Measurements from ENCODE around the gene MCF2L. TPM values are rescaled to one million over a fixed set of nuclear protein-coding genes. Genes with fewer than 3 reads are reported as not detected.
"Not testable (repeated sequence)": the region's sequence is repeated elsewhere in the genome, so short reads cannot be mapped to it uniquely, and the experiment has no call there.

MCF2L gene
- total and polyA plus RNA-seq, 4 donors = 21.0 to 78.7 (median 35.9) TPM

- H3K9me3 ChIP-seq (ENCODE audit: control insufficient read depth in 4 of 4, insufficient read depth in 3 of 4, low read length in 3 of 4) = no peaks in the 10 kb centered on the region
- DNase-seq (peak; percentile 67 to 73 (median 68)), ATAC-seq (ENCODE audit: insufficient read depth, low FRiP score) (no peak)
- peaks cover 0 to 5% (median 0%) of the 10 kb centered on the region in 4 donors for H3K36me3 ChIP-seq (ENCODE audit: control insufficient read depth in 4 of 4, insufficient read depth in 4 of 4, low read length in 4 of 4)
- no peak overlapping the region for H3K9ac ChIP-seq (ENCODE audit: insufficient read depth in 1 of 2, low read length in 2 of 2)
- no peak overlapping the region for H3K27ac ChIP-seq (ENCODE audit: low read depth in 1 of 2, low read length in 1 of 2)
- no peak for TF ChIP-seq CTCF (IDR thresholded peaks at IDR 0.05; ENCODE audit: control extremely low read depth, extremely low read depth)
- no peak overlapping the region for H3K4me3 ChIP-seq
- H3K27me3 ChIP-seq (ENCODE audit: control insufficient read depth in 3 of 3, insufficient read depth in 3 of 3, low read length in 2 of 3) = peaks cover 0 to 10% (median 2%) of the 10 kb centered on the region in 3 donors
- WGBS, 2 donors = 78 to 88% methylated on average over 30 of the region's 30 CpGs
- peaks cover 0 to 6% (median 0%) of the 10 kb centered on the region in 5 donors for H3K4me1 ChIP-seq (ENCODE audit: control insufficient read depth in 5 of 5, insufficient read depth in 5 of 5, low read length in 5 of 5)
These were observed 129.2 kb downstream of the MCF2L start for GRCh38 chr13:113098162-113098732.

GRCh38 chr13:113099142-113099541 lies 130.1 kb downstream of the MCF2L start:
- TF ChIP-seq CTCF (IDR thresholded peaks at IDR 0.05; ENCODE audit: control extremely low read depth, extremely low read depth) = no peak
- no peak overlapping the region for H3K27ac ChIP-seq (ENCODE audit: low read depth in 1 of 2, low read length in 1 of 2)
- H3K36me3 ChIP-seq (ENCODE audit: control insufficient read depth in 4 of 4, insufficient read depth in 4 of 4, low read length in 4 of 4) = peaks cover 0 to 5% (median 0%) of the 10 kb centered on the region in 4 donors
- ATAC-seq (ENCODE audit: insufficient read depth, low FRiP score) (no peak), DNase-seq (no peak)
- H3K27me3 ChIP-seq (ENCODE audit: control insufficient read depth in 3 of 3, insufficient read depth in 3 of 3, low read length in 2 of 3) = peaks cover 0 to 10% (median 2%) of the 10 kb centered on the region in 3 donors
- H3K9ac ChIP-seq (ENCODE audit: insufficient read depth in 1 of 2, low read length in 2 of 2) = no peak overlapping the region
- 91 to 96% methylated on average over 11 of the region's 11 CpGs for WGBS, 2 donors
- H3K4me3 ChIP-seq = no peak overlapping the region
- no peaks in the 10 kb centered on the region for H3K9me3 ChIP-seq (ENCODE audit: control insufficient read depth in 4 of 4, insufficient read depth in 3 of 4, low read length in 3 of 4)
- H3K4me1 ChIP-seq (ENCODE audit: control insufficient read depth in 5 of 5, insufficient read depth in 5 of 5, low read length in 5 of 5) = peaks cover 0 to 6% (median 0%) of the 10 kb centered on the region in 5 donors

GRCh38 chr13:113102302-113102701 lies 133.3 kb downstream of the MCF2L start:
- not testable (repeated sequence) for DNase-seq; H3K27ac ChIP-seq (ENCODE audit: low read depth in 1 of 2, low read length in 1 of 2); H3K27me3 ChIP-seq (ENCODE audit: control insufficient read depth in 3 of 3, insufficient read depth in 3 of 3, low read length in 2 of 3); H3K4me3 ChIP-seq; H3K36me3 ChIP-seq (ENCODE audit: control insufficient read depth in 4 of 4, insufficient read depth in 4 of 4, low read length in 4 of 4); ATAC-seq (ENCODE audit: insufficient read depth, low FRiP score); H3K9me3 ChIP-seq (ENCODE audit: control insufficient read depth in 4 of 4, insufficient read depth in 3 of 4, low read length in 3 of 4); H3K9ac ChIP-seq (ENCODE audit: insufficient read depth in 1 of 2, low read length in 2 of 2); H3K4me1 ChIP-seq (ENCODE audit: control insufficient read depth in 5 of 5, insufficient read depth in 5 of 5, low read length in 5 of 5)
- 72 to 88% methylated on average over 10 of the region's 10 CpGs for WGBS, 2 donors

GRCh38 chr13:113102727-113103126 lies 133.7 kb downstream of the MCF2L start:
- H3K4me1 ChIP-seq (ENCODE audit: control insufficient read depth in 5 of 5, insufficient read depth in 5 of 5, low read length in 5 of 5) = peaks cover 0 to 9% (median 6%) of the 10 kb centered on the region in 5 donors
- WGBS, 2 donors = 82 to 88% methylated on average over 12 of the region's 12 CpGs
- H3K27me3 ChIP-seq (ENCODE audit: control insufficient read depth in 3 of 3, insufficient read depth in 3 of 3, low read length in 2 of 3) = peaks cover 0 to 10% (median 2%) of the 10 kb centered on the region in 3 donors
- H3K4me3 ChIP-seq = no peak overlapping the region
- no peaks in the 10 kb centered on the region for H3K36me3 ChIP-seq (ENCODE audit: control insufficient read depth in 4 of 4, insufficient read depth in 4 of 4, low read length in 4 of 4)
- ATAC-seq (ENCODE audit: insufficient read depth, low FRiP score) = no peak
- no peak for DNase-seq
- H3K9ac ChIP-seq (ENCODE audit: insufficient read depth in 1 of 2, low read length in 2 of 2) = no peak overlapping the region
- no peak overlapping the region for H3K27ac ChIP-seq (ENCODE audit: low read depth in 1 of 2, low read length in 1 of 2)
- H3K9me3 ChIP-seq (ENCODE audit: control insufficient read depth in 4 of 4, insufficient read depth in 3 of 4, low read length in 3 of 4) = no peaks in the 10 kb centered on the region
- no peak for TF ChIP-seq CTCF (IDR thresholded peaks at IDR 0.05; ENCODE audit: control extremely low read depth, extremely low read depth)

Measured in lung (tissue), 12 donors.